Peyer's patch (tissue), 4 donors: ENCODE results near the gene MACROH2A1. TPM values are rescaled to one million over a fixed set of nuclear protein-coding genes. Genes with fewer than 3 reads are reported as not detected.

Experiments
- DNase-seq, 3 donors: peaks; one replicate each; pipeline ENCODE4 v3.0.0-alpha.2; 2017 to 2019
- H3K27ac ChIP-seq, 4 donors: fragments of 200-600 bp; sonication (generic); one replicate each; pipeline ENCODE4 v1.5.1; 2016 to 2019
- H3K27me3 ChIP-seq, 2 donors: fragments of 200-600 bp; sonication (generic); one replicate each; pipeline ENCODE4 v1.5.1; 2019
- H3K36me3 ChIP-seq, 3 donors: fragments of 200-600 bp; sonication (generic); one replicate each; pipeline ENCODE4 v1.5.1; 2016 to 2019
- H3K4me1 ChIP-seq, 4 donors: fragments of 200-600 bp; sonication (generic); one replicate each; pipeline ENCODE4 v1.5.1; 2016 to 2019
- H3K4me3 ChIP-seq, 4 donors: fragments of 200-600 bp; sonication (generic); 1 replicate in 3 of 4; 2 replicates in 1 of 4; pipeline ENCODE4 v1.5.1; 2016 to 2019; ENCODE audit warnings: mild to moderate bottlenecking in 1 of 4
- H3K9me3 ChIP-seq, 4 donors: fragments of 200-600 bp; sonication (generic); one replicate each; pipeline ENCODE4 v1.5.1; 2016 to 2019; ENCODE audit warnings: mild to moderate bottlenecking in 1 of 4
- CTCF ChIP-seq, 6 experiments: fragments of 450-650 bp in 4 of 6; fragments of 200-600 bp in 2 of 6; sonication (generic) in 1 of 6; IDR thresholded peaks; one replicate each; pipeline ENCODE4 v1.5.1; 2017 to 2019; ENCODE audit warnings: antibody characterized with exemption in 6 of 6, mild to moderate bottlenecking in 3 of 6, moderate library complexity in 1 of 6
- POLR2A ChIP-seq, 2 donors: fragments of 450-650 bp; IDR thresholded peaks; one replicate each; pipeline ENCODE4 v1.5.1; 2017; ENCODE audit warnings: antibody characterized with exemption in 2 of 2, mild to moderate bottlenecking in 2 of 2, moderate library complexity in 2 of 2
- total RNA-seq, 4 donors: library from RNA; depleted of rRNA; stranded (reverse); fragments of >200 nt; gene quantifications; one replicate each; pipeline ENCODE4 v1.1.0, GENCODE V29; 2016

MACROH2A1 gene
- total RNA-seq, 4 donors from 2014 or later = 407 to 489 (median 431) TPM

GRCh38 chr5:135426102-135427082 lies 27.4 kb upstream of the MACROH2A1 start:
- Histone ChIP-seq H3K27me3 (no peaks in the 10 kb centered on the region), H3K9me3 (peaks cover 0 to 6% (median 3%) of the 10 kb centered on the region in 4 donors), H3K4me1 (peaks cover 0 to 20% (median 0%) of the 10 kb centered on the region in 4 donors), H3K36me3 (no peaks in the 10 kb centered on the region), H3K4me3 (no peak overlapping the region), H3K27ac (no peak overlapping the region)
- peak in 4 of 6 experiments; percentile 63 to 80 (median 74) for TF ChIP-seq CTCF (IDR thresholded peaks at IDR 0.05)
- TF ChIP-seq POLR2A (IDR thresholded peaks at IDR 0.05) = no peak
- DNase-seq = peak in 1 of 3 donors; percentile 57

GRCh38 chr5:135425641-135426040 lies 26.6 kb upstream of the MACROH2A1 start:
- Histone ChIP-seq H3K4me1 (peaks cover 0 to 20% (median 0%) of the 10 kb centered on the region in 4 donors), H3K4me3 (no peak overlapping the region), H3K27ac (no peak overlapping the region), H3K9me3 (peaks cover 0 to 6% (median 3%) of the 10 kb centered on the region in 4 donors), H3K27me3 (no peaks in the 10 kb centered on the region), H3K36me3 (no peaks in the 10 kb centered on the region)
- no peak for DNase-seq
- TF ChIP-seq CTCF (IDR thresholded peaks at IDR 0.05) = no peak
- TF ChIP-seq POLR2A (IDR thresholded peaks at IDR 0.05) = no peak

GRCh38 chr5:135423846-135424168 lies 24.8 kb upstream of the MACROH2A1 start:
- Histone ChIP-seq H3K36me3 (no peaks in the 10 kb centered on the region), H3K27me3 (no peaks in the 10 kb centered on the region), H3K9me3 (peaks cover 0 to 5% (median 2%) of the 10 kb centered on the region in 4 donors), H3K4me3 (no peak overlapping the region), H3K27ac (peak overlapping the region in 2 of 4 donors; percentile 43 to 73), H3K4me1 (peaks cover 0 to 20% (median 0%) of the 10 kb centered on the region in 4 donors)
- no peak for TF ChIP-seq CTCF (IDR thresholded peaks at IDR 0.05)
- TF ChIP-seq POLR2A (IDR thresholded peaks at IDR 0.05) = no peak
- DNase-seq = no peak

- DNase-seq = peak in 1 of 3 donors; percentile 67
- TF ChIP-seq POLR2A (IDR thresholded peaks at IDR 0.05) (no peak), CTCF (IDR thresholded peaks at IDR 0.05) (no peak)
- Histone ChIP-seq H3K27me3 (no peaks in the 10 kb centered on the region), H3K4me3 (no peak overlapping the region), H3K27ac (peak overlapping the region in 2 of 4 donors; percentile 43 to 73), H3K36me3 (no peaks in the 10 kb centered on the region), H3K4me1 (peaks cover 0 to 20% (median 0%) of the 10 kb centered on the region in 4 donors), H3K9me3 (peaks cover 0 to under 1% (median 0%) of the 10 kb centered on the region in 4 donors)
Observed at GRCh38 chr5:135423146-135423845, 24.3 kb upstream of the MACROH2A1 start.

GRCh38 chr5:135422419-135422818 lies 23.4 kb upstream of the MACROH2A1 start:
- H3K27ac ChIP-seq = no peak overlapping the region
- no peaks in the 10 kb centered on the region for H3K27me3 ChIP-seq
- no peak overlapping the region for H3K4me3 ChIP-seq
- TF ChIP-seq POLR2A (IDR thresholded peaks at IDR 0.05) = no peak
- no peak for TF ChIP-seq CTCF (IDR thresholded peaks at IDR 0.05)
- H3K4me1 ChIP-seq = peaks cover 0 to 20% (median 0%) of the 10 kb centered on the region in 4 donors
- no peak for DNase-seq
- H3K36me3 ChIP-seq = no peaks in the 10 kb centered on the region
- no peaks in the 10 kb centered on the region for H3K9me3 ChIP-seq
